Measurements from ENCODE around the gene SCRN1.

DNA sequence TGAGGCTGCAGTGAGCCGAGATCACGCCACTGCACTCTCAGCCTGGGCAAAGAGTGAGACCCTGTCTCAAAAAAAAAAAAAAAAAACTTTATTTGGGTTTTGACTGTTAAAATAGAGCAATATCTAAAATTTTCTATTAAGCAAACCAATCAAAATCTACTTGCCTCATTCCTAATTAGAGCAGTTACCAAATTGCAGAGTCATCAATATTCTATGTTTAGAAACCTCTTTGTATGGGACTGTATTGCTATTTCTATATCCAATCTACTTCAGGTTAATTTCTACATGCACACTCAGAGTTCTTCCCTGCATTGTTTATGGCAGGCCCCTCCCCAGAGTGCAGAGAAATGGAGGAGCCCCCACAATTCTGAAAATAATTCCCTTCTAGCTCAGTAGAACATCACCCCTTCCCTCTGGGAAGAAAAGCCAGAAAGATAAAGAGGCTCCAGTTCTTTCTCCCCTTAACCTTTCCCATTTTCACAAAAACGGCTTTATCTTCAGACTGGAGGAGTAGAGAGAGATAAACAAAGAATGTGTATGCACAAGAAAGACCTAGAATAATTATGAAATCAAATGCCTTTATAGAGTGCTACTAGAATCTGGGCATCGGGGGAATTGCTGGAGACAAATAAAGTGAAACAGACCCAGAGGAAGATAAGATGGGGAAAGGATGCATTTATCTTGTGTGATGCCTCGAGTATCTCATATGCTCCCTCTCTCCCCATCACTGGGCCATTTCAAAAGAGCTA, 17.9 kb downstream of the SCRN1 start:
- TF ChIP-seq CTCF (IDR thresholded peaks at IDR 0.05) (no peak), POLR2AphosphoS5 (IDR thresholded peaks at IDR 0.05) (no peak), POLR2A (IDR thresholded peaks at IDR 0.05) (no peak), EP300 (IDR thresholded peaks at IDR 0.05) (no peak)
